NK-92 (cell line): ENCODE results near the gene MLEC.

Experiments used
- DNase-seq: peaks from one replicate; lab custom pipeline; 2025; ENCODE audit not compliant: unreplicated experiment; lab: John Stamatoyannopoulos, UW

Gene MLEC

GRCh38 chr12:120686690-120687577 lies at the start of gene MLEC:
TSS of gene MLEC (plus strand) at chr12:120687149. CDS start at chr12:120687297, 148 bp downstream.
- DNase-seq, result peak; percentile 91

GRCh38 chr12:120639771-120640721 lies 46.9 kb upstream of the MLEC start, which contains the start of gene CABP1:
TSS of gene CABP1 (plus strand) at chr12:120640626. CDS start at chr12:120640686, 60 bp downstream.
- no peak for DNase-seq

DNA sequence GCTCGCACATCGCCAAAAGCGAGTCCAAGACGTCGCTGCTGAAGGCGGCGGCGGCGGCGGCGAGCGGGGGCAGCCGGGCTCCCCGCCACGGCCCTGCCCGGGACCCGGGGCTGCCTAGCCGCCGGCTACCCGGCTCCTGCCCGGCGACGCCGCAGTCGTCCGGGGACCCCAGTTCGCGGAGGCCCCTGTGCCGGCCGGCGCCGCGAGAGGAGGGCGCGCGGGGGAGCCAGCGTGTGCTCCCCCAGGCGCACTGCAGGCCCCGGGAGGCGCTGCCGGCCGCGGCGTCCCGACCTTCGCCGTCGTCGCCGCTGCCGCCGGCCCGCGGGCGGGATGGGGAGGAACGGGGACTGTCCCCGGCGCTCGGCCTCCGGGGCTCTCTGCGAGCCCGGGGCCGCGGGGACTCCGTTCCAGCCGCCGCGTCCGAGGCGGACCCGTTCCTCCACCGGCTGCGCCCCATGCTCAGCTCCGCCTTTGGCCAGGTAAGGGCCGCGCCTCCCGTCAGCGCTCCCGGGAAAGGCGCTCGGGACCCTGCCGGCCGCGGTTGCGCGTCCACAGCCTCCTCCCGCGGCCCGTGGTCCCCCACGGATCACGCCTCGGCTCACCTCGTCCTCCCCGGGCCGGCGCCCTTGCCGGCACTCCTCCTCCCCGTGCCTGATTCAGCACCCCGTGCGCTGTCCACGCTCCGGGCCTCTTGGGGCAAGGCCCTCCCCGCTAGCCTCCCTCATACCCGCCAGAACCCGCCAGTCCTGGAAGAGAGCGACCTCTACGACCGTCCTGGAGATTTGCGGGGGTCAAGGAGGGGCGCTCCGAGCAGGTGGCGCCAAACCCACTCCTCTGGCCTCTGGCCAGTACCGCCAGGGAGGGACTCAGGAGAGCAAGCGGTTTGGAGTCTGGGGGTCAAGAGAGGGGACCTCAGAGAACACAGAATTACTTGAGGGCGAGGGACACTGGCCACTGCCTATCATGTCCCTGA lies 45.8 kb upstream of the MLEC start:
- DNase-seq, result no peak

DNA sequence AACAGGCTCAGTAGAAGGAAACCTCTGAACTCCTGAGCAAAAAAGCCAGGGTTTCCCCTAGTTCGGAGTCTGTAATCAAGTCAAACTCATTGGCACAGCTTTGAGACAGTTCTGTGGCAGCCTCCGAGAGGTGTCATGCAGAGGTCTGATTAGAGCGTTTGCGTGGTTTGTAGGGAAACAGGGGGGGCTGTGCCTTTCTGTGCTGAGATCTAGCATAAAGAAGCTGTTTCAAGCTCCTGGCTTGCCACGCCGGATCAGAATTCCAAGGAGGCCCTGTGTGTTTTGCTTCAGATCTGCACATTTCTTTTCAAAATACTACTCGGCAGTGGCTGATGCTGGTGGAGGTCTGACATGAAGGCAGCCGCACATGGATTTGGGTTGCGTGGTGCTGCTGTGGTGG lies 44.8 kb upstream of the MLEC start:
- no peak for DNase-seq

DNA sequence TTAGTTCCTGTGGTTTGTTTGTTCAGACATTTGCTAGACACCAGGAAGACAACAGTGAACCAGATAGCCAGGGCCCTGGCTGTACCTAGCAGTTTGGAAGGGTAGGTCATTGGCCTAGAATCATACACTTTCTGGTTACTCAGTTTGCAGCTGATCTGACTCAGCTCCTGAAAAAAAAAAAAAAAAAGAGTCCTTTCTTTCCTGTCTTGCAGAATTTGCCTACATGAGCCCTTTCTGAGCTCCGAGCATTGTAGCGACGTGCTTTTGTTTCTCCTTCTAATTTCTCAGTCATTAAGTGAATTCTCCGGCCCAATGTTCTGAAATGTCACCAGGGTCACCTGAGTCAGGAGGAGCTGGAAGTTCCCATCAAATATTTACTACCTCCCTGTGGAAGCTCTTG lies 44.1 kb upstream of the MLEC start:
- DNase-seq, result no peak

DNA sequence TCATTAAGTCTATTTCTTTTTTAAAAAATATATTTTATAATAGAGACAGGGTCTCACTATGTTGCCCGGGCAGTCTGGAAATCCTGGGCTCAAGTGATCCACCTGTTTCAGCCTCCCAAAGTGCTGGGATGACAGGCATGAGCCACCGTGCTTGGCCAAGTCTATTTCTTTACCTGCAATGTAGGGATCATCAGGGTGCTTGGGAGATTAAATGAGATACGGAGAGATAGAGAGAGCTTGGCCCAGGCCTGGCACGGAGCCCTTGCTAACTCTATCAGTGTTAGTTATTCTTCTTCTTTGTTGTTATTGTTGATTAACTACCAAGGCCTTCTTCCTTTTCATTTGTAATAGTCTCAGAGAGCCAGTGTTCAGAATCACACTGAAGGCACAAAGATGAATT lies 43.4 kb upstream of the MLEC start:
- DNase-seq, result no peak

- DNase-seq, result no peak
Observed at GRCh38 chr12:120646044-120646443, 40.9 kb upstream of the MLEC start.

- no peak for DNase-seq
Observed at GRCh38 chr12:120647375-120647755, 39.6 kb upstream of the MLEC start.

DNA sequence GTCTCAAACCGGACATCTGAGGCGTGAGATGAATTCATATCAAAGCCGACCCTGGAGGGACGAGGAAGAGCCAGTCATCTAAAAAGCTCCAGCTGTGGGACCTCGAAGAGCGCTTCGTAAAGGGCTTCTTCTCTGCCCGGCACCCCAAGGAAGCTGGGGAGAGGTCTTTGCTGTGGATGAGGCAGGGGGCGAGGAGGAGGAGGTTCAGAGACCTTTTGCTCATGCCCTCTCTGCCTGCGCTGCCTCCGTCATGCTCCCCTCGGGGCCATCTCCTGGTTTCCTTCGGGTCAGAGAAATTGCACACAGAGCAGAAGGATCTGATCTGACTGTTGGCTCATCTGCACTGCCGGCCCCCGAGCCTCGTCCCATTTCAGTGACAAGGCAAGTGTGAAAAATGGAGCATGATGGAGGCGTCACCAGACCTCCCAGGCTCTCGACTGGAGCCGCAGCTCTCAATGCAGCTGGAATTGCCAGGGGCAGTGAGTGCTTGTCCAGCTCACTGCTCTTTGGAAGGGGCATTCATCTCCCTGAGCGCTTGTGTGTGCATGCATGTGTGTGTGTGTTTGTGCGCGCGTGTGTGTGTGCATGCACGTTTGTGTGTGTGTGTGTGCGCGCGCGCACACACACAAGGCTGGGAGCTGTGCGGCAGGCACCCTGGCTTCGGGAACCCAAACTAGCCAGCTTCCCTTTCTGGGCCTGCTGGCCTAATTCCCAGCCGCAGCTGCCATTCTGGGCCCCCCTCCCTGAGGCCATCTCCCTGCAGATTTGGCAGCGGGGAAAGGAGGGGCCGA lies 37.3 kb upstream of the MLEC start:
- DNase-seq, result no peak

GRCh38 chr12:120650233-120650690 lies 36.7 kb upstream of the MLEC start:
- DNase-seq, result no peak

DNA sequence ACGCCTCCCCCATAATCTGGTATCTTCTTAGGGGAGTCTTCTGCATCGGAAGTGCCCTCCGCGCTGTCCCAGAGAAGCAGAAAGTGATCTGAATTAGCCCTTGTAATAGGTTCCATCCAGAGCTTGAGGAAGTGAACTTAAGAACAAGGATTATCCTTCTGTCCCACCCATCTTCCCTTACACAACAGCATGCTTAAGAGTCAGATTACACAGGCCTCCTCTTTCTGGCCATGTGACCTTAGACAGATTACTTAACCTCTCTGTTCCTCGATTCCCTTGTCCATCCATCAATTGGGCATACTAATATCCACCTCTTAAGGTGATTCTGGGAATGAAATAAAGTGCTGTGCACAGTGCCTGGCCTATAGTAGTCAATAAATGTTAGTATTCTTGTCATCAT lies 35.1 kb upstream of the MLEC start:
- no peak for DNase-seq

GRCh38 chr12:120652656-120653435 lies 34.1 kb upstream of the MLEC start:
- no peak for DNase-seq

GRCh38 chr12:120653611-120654010 lies 33.3 kb upstream of the MLEC start:
- DNase-seq, result no peak

- no peak for DNase-seq
Observed at GRCh38 chr12:120654656-120655055, 32.3 kb upstream of the MLEC start.

DNA sequence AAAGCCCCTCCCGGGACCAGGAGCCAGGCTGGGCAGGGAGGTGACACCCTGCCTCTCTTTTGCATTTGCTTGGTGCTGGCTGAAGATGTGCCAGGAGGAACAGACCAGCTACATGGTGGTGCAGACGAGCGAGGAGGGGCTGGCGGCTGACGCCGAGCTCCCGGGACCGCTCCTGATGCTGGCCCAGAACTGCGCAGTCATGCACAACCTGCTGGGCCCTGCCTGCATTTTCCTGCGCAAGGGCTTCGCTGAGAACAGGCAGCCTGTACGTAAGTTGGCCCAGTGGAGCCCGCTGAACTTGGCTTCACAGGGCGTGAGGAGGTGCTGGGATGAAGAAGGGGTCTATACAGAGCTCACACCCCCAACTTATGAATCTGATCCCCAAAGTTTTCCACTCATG lies 30.9 kb upstream of the MLEC start:
- no peak for DNase-seq

- DNase-seq, result no peak
Observed at GRCh38 chr12:120658286-120659150, 28.4 kb upstream of the MLEC start.

DNA sequence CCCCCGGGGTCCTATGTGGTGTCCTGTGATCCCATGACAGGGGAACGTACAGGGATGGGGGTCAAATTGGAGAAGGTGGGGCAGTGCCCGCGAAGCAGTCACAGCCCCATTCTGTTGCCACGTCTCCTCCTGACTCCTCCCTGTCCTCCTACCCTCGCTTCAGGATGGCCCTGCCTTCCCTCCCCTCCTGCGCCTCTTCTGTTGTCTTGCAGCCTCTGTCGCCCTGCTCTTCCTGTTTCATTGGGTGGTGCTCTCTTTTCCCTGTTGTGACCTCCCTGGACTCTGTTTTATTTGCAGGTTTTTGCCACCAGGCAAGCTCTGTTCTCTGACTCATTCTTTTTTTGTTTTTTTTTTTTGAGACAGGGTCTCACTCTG lies 27.8 kb upstream of the MLEC start:
- no peak for DNase-seq

GRCh38 chr12:120661432-120661831 lies 25.5 kb upstream of the MLEC start:
- no peak for DNase-seq
